Activated CD4-positive, alpha-beta T cell treated with anti-CD3 and anti-CD28 coated beads for 1 hour (primary cell): ENCODE data around the gene AK5.
"Not testable (repeated sequence)": the region's sequence is repeated elsewhere in the genome, so short reads cannot be mapped to it uniquely, and the experiment has no call there.

Experiments used
- DNase-seq: peaks from one replicate; pipeline ENCODE4 v3.0.0-alpha.2; 2020

Gene AK5

GRCh38 chr1:77512650-77513049, 230.8 kb downstream of the AK5 start:
- not testable (repeated sequence) for DNase-seq

DNA sequence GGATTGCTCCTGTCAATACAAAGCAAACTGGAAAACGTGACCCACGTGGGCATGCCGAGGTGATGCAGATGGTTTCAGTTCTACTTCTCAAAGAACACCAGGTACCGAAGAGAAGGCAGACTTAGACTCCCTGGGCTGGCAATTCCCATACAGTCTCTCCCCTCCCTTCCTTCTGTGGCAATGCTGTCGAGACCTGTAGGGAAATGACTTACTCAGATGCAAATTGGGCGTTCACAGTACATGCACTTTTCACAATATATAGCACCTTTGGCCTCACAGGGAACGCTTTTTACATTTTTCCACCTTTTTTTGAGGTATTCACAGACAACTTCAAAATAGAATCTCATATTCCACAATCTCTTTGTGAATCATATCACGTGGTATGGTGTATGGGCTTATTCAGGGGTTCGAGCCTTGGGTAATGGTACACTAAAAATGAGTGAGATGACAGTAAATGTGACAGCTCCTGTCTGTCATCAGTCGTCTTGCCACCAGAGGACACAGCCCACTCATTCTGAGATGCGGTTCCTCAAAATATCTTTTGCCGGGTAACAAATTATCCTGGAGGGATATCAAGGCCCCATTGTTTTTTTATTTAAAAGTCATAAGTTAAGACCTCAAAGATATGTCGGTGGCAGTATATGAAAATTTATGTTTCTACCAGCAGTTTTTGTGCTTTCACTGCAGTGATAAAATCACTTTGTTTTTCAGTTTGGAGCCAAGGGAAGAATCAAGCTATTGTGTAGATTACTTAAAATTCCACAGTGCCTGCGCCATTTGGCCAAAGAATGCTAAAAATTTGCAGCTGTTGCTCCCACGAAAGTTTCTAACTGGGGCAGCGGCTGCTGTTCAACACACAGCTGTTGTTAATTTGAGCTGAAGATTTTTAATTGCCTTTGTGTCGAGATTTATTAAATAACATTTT, 232.3 kb downstream of the AK5 start:
- DNase-seq: no peak

GRCh38 chr1:77514921-77515776, 233.3 kb downstream of the AK5 start:
- DNase-seq: no peak

DNA sequence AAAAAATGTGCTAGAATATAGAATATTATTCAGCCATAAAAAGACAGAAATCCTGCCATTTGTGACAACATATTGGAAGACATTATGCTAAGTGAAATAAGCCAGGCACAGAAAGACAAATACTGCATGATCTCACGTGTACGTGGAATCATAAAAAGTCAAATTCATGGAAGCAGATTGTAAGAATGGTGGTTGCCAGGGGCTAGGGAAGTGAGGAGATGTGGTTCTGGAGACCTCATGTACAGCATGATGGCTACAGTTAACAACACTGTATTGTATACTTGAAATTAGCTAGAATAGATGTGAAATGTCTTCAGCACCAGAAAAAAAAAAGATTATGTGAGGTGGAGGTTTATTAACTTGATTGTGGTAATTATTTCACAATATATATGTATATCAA, 234.3 kb downstream of the AK5 start:
- no peak for DNase-seq

DNA sequence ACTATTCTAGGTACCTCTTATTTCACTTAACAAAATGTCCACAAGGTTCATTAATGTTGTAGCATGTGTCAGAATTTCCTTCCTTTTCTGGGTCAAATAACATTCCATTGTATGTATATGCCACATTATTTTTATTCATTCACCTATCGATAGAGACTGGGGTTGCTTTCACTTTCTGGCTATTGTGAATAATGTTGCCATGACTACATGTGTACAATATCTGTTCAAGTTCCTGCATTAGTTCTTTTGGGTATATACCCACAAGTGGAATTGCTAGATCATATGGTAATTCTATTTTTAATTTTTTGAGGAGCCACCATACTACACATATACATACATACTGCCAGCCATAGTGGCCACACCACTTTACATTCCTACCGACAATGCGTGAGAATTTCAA, 242.2 kb downstream of the AK5 start:
- DNase-seq: no peak

DNA sequence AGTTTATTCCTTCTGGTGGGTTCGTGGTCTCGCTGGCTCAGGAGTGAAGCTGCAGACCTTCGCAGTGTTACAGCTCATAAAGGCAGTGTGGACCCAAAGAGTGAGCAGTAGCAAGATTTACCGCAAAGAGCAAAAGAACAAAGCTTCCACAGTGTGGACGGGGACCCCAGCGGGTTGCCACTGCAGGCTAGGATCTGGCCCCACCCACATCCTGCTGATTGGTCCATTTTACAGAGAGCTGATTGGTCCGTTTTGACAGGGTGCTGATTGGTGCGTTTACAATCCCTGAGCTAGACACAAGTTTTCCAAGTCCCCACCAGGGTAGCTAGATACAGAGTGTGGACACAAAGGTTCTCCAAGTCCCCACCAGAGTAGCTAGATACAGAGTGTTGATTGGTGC, 249.3 kb downstream of the AK5 start:
- not testable (repeated sequence) for DNase-seq

GRCh38 chr1:77531596-77532280, 249.9 kb downstream of the AK5 start:
- not testable (repeated sequence) for DNase-seq

- no peak for DNase-seq
These were observed 250.8 kb downstream of the AK5 start for GRCh38 chr1:77532641-77533040.

GRCh38 chr1:77533660-77534305, 252.0 kb downstream of the AK5 start:
- peak; percentile 37 for DNase-seq

DNA sequence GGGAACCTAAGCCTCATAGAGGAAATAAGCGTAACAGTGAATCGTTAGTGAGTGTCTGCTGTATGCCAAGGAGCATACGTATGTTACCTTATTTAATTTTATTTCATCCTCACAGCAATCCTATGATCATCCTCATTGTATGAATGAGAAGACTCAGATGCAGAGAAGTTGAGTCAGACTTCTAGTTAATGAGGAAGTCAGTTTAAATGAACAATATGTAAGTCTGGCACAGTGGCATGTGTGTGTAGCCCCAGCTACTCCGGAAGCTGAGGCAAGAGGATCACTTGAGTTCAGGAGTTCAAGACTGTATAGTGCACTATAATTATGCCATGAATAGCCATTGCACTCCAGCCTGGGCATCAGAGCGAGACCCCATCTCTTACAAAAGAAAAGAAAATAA, 252.6 kb downstream of the AK5 start:
- no peak for DNase-seq

DNA sequence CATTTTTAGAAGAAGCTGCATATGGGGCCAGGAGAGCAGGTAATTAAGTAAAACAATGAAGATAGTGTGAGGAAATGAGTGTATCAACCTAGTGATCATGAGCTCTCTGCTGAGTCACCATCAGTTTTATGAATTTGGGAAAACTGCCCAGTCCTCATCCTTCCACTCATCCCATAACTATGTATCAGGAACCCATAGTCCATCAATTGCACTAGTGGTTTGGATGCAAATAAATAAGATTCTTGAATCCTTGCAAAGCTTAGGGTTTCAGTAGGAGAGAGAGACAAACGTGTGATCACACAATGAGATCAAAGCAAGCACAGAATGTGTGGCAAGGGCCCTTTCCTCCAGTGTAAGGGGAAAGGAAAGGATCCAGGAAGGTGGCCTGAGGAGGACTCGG, 255.0 kb downstream of the AK5 start:
- no peak for DNase-seq

DNA sequence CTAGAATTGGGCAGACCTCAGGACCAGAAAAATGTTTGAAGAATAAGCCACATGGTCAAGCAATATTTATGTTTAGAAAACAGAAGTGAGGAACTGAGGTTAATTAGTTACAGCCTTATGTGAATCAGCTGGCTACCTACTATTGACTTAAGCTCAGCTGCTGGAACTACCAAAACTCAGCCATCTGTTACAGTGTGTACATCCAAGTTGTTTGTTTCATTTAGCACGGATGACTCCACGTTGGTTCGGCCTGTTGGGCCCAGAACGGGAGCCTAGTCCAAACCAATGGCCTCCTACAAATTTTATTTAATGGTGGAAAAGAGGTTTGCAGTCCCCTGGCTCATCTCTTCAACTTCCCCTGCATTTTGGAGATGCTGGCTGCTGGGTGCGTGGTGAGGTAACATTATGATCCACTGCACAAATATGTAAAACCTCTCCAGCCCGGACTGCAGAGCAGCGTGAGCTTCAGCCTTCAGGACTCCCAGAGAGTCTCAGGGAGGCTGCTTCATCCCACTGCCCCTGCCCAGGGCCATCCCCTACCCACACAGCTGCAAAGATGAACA, 257.2 kb downstream of the AK5 start:
- no peak for DNase-seq

- DNase-seq: no peak
These were observed 257.8 kb downstream of the AK5 start for GRCh38 chr1:77539519-77540142.

DNA sequence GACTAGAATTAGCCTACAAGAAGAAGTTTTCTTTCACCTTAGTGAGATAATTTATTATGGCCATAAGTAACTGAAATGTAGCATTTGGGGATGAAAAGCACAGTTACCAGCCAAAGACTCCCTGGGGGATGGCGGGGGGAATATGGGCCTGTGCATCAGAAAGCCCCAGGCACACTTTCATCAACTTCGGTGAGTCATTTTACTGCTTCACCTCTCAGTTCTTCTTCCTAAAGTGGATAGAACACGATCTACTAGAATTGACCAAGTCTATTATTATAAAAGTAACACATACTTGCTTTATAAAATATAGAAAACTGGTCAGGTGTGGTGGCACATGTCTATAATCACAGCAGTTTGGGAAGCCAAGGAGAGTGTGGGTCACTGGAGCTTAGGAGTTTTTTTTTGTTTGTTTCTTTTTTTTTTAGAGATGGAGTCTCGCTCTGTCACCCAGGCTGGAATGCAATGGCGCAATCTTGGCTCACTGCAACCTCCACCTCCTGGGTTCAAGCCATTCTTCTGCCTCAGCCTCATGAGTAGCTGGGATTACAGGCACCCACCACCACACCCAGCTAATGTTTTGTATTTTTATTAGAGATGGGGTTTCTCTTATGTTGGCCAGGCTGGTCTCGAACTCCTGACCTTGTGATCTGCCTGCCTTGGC, 258.8 kb downstream of the AK5 start:
- DNase-seq: no peak

DNA sequence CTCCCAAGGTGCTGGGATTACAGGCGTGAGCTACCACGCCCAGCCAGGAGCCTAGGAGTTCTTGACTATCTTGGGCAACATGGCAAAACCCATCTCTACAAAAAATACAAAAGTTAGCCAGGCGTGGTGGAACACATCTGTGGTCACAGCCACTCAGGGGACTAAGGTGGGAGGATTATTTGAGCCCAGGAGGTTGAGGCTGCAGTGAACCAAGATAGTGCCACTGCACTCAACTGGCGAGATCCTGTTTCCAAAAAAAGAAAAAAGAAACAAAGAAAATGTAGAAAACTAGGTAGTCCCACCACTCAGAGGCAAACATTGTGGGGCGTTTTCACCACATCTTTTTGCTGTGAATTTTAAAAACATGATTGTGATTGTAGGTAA, 259.3 kb downstream of the AK5 start:
- no peak for DNase-seq

- no peak for DNase-seq
These were observed 261.1 kb downstream of the AK5 start for GRCh38 chr1:77542813-77543420.

GRCh38 chr1:77543822-77544448, 262.1 kb downstream of the AK5 start:
- DNase-seq: no peak

DNA sequence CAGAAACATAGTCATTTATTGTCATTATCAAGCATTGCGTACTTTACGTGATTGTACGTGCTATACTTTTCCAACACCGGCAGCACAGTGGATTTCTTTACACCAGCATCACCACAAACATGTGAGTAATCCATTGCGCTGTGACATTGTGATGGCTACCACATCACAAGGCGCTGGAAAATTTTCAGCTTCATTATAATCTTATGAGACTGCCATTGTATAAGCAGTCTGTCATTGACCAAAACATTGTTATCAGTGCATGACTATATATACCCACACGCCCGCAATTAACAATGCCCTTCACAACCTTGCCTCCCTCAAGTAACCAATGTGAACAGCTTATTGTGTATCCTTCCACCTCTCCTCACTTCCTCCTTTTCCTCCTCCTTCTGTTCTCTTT, 263.0 kb downstream of the AK5 start:
- no peak for DNase-seq

GRCh38 chr1:77545970-77546369, 264.2 kb downstream of the AK5 start:
- DNase-seq: no peak

DNA sequence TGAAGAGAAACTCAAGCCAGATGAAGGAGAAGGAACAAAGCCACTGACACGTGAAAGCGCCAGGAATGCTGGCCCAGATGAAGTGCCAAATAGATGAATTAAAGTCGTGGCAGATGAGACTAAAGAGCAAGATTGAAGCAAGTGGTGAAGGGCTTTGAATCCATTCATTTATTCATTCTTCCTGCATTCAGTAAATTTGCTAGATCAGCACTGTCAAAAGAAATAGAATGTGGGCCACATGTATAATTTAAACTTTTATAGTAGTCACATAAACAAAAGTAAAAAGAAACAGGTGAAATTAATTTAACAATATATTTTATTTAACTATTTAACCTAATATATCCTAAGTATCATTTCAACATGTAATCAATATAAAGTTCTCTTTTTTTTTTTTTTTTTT, 265.1 kb downstream of the AK5 start:
- DNase-seq: no peak

DNA sequence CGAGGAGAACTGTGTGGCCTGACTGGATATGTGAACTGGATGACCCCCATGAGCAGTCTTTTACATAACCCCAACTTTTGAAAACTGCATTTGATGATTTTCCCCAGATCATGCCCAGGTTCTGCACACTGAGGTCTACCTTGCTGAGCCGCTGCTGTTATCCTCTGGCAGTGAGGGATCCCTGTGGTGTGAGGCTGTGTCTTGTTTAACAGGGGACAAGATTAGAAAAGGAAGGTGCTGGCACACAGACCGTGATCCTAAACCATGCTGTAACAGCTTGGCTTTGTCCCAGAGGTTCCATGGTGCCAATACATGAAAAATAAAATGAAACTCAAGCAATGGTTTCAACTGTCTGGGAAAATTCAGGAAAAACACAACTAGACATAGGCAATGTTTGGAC, 266.5 kb downstream of the AK5 start:
- no peak for DNase-seq
